IMR-90 (cell line): ENCODE measurements around the gene LMX1A. TPM values are rescaled to one million over a fixed set of nuclear protein-coding genes. Genes with fewer than 3 reads are reported as not detected.
A peak's percentile ranks its signal among the peaks of the same experiment; 100 is the strongest.

ENCODE experiments used
- ATAC-seq: fragments of 200-7000 bp; cut with Tn5 transposase; 2 replicates; pipeline ENCODE4 v1.9.1; 2020; ENCODE audit warnings: low read depth, mild to moderate bottlenecking, moderate library complexity
- BruUV-seq: library from RNA; stranded (reverse); fragments of 400-500 nt; replicated peaks from 2 replicates; lab custom pipeline; 2021; lab: Mats Ljungman, UMichigan
- CTCF ChIA-PET: fragments of 300-600 bp; formaldehyde crosslinking; extraction: SDS; loops from one replicate; lab custom pipeline; 2021; ENCODE audit warnings: antibody characterized with exemption; lab: Yijun Ruan, JAX
- POLR2A ChIA-PET: fragments of 300-600 bp; sonication (Branson Sonifier 250); formaldehyde crosslinking; loops from one replicate; lab custom pipeline; 2022; ENCODE audit warnings: antibody characterized with exemption; ENCODE audit not compliant: unreplicated experiment; lab: Charles Lee
- DNase-seq: peaks from one replicate; pipeline ENCODE4 v3.0.0; 2013
- H2AFZ ChIP-seq: replicated peaks from 2 replicates; pipeline ENCODE3; 2013; ENCODE audit warnings: low read length, mild to moderate bottlenecking; ENCODE audit not compliant: poor library complexity
- H2AK5ac ChIP-seq: 2 replicates; pipeline ENCODE4 v1.6.1; 2013; ENCODE audit warnings: low read depth, low read length, inconsistent platforms
- H2AK9ac ChIP-seq: replicated peaks from 2 replicates; pipeline ENCODE3; 2013; ENCODE audit warnings: mild to moderate bottlenecking, low read depth, low read length, moderate library complexity; ENCODE audit not compliant: poor library complexity
- H2BK120ac ChIP-seq: 2 replicates; pipeline ENCODE4 v1.6.1; 2013; ENCODE audit warnings: low read depth, low read length, inconsistent platforms
- H2BK15ac ChIP-seq: 3 replicates; pipeline ENCODE4 v1.6.1; 2013; ENCODE audit warnings: low read depth, low read length, inconsistent platforms
- H2BK20ac ChIP-seq: 2 replicates; pipeline ENCODE4 v1.6.1; 2013; ENCODE audit warnings: low read depth, mild to moderate bottlenecking, inconsistent platforms, low read length, moderate library complexity
- H2BK5ac ChIP-seq: 2 replicates; pipeline ENCODE4 v1.6.1; 2013; ENCODE audit warnings: mild to moderate bottlenecking, low read depth, low read length, inconsistent platforms; ENCODE audit not compliant: poor library complexity, severe bottlenecking
- H3K14ac ChIP-seq: replicated peaks from 2 replicates; pipeline ENCODE4 v1.6.1; 2013; ENCODE audit warnings: low read depth, low read length, inconsistent platforms
- H3K18ac ChIP-seq: 2 replicates; pipeline ENCODE4 v1.6.1; 2013; ENCODE audit warnings: low read depth, low read length, control low read depth
- H3K23ac ChIP-seq: 2 replicates; pipeline ENCODE4 v1.6.1; 2013; ENCODE audit warnings: low read depth, low read length, inconsistent platforms
- H3K27ac ChIP-seq: 2 replicates; pipeline ENCODE4 v1.5.1; 2013; ENCODE audit warnings: mild to moderate bottlenecking, control low read depth, low read length; ENCODE audit not compliant: insufficient read depth
- H3K27me3 ChIP-seq: 2 replicates; pipeline ENCODE4 v1.6.1; 2013; ENCODE audit warnings: low read length; ENCODE audit not compliant: control insufficient read depth, insufficient read depth
- H3K36me3 ChIP-seq: 2 replicates; pipeline ENCODE4 v1.6.1; 2013; ENCODE audit warnings: low read length, mixed read lengths; ENCODE audit not compliant: control insufficient read depth, insufficient read depth
- H3K4ac ChIP-seq: 2 replicates; pipeline ENCODE4 v1.6.1; 2013; ENCODE audit warnings: low read depth, low read length, inconsistent platforms
- H3K4me1 ChIP-seq: 2 replicates; pipeline ENCODE4 v1.6.1; 2013; ENCODE audit warnings: low read length, mixed read lengths; ENCODE audit not compliant: control insufficient read depth, insufficient read depth
- H3K4me2 ChIP-seq: 2 replicates; pipeline ENCODE4 v1.6.1; 2013; ENCODE audit warnings: low read depth, mild to moderate bottlenecking, control low read depth, low read length, moderate library complexity
- H3K4me3 ChIP-seq: 2 replicates; pipeline ENCODE4 v1.5.1; 2013; ENCODE audit warnings: low read depth, mild to moderate bottlenecking, control low read depth, low read length, moderate library complexity; ENCODE audit not compliant: insufficient read depth
- H3K56ac ChIP-seq: 2 replicates; pipeline ENCODE4 v1.6.1; 2013; ENCODE audit warnings: low read length, inconsistent platforms; ENCODE audit not compliant: insufficient read depth; ENCODE audit errors: extremely low read depth
- H3K79me1 ChIP-seq, 2 experiments: 2 replicates each; pipeline ENCODE4 v1.6.1; 2013; ENCODE audit warnings: low read length in 2 of 2, inconsistent platforms in 1 of 2, low read depth in 1 of 2
- H3K9ac ChIP-seq: 2 replicates; pipeline ENCODE4 v1.6.1; 2013; ENCODE audit warnings: low read depth, low read length, control low read depth
- H3K9me1 ChIP-seq: 2 replicates; pipeline ENCODE4 v1.6.1; 2013; ENCODE audit warnings: low read length, inconsistent platforms; ENCODE audit not compliant: insufficient read depth
- H3K9me3 ChIP-seq: 2 replicates; pipeline ENCODE4 v1.6.1; 2013; ENCODE audit warnings: low read length; ENCODE audit not compliant: control insufficient read depth, insufficient read depth
- H4K20me1 ChIP-seq: 2 replicates; pipeline ENCODE4 v1.6.1; 2013; ENCODE audit warnings: low read length, inconsistent platforms; ENCODE audit not compliant: insufficient read depth
- H4K5ac ChIP-seq: 2 replicates; pipeline ENCODE4 v1.6.1; 2013; ENCODE audit warnings: mild to moderate bottlenecking, low read depth, low read length, control low read depth
- H4K8ac ChIP-seq, 2 experiments: 2 replicates each; pipeline ENCODE4 v1.6.1; 2013; ENCODE audit warnings: low read depth in 2 of 2, low read length in 2 of 2, control low read depth in 1 of 2, inconsistent platforms in 1 of 2
- H4K91ac ChIP-seq: 2 replicates; pipeline ENCODE4 v1.6.1; 2013; ENCODE audit warnings: low read depth, low read length, inconsistent platforms; ENCODE audit not compliant: insufficient read depth
- BHLHE40 ChIP-seq: fragments of 150-350 bp; IDR thresholded peaks from 2 replicates; pipeline ENCODE4 v1.6.1; 2016; ENCODE audit warnings: mild to moderate bottlenecking, low read depth, low read length
- CEBPB ChIP-seq: IDR thresholded peaks from 2 replicates; pipeline ENCODE4 v1.6.1; 2012; ENCODE audit warnings: low read depth, low read length, improper control_type of control experiment
- CHD1 ChIP-seq: IDR thresholded peaks from 2 replicates; pipeline ENCODE4 v1.6.1; 2012; ENCODE audit warnings: low read depth, low read length, improper control_type of control experiment
- FOS ChIP-seq: fragments of 150-350 bp; IDR thresholded peaks from 2 replicates; pipeline ENCODE4 v1.6.1; 2016; ENCODE audit warnings: low read depth, low read length
- MXI1 ChIP-seq: IDR thresholded peaks from 2 replicates; pipeline ENCODE4 v1.6.1; 2012; ENCODE audit warnings: low read depth, mild to moderate bottlenecking, low read length, moderate library complexity, borderline replicate concordance
- NFE2L2 ChIP-seq: fragments of 150-350 bp; IDR thresholded peaks from 2 replicates; pipeline ENCODE4 v1.6.1; 2016; ENCODE audit warnings: low read depth, mild to moderate bottlenecking, low read length
- POLR2A ChIP-seq: IDR thresholded peaks from 2 replicates; pipeline ENCODE4 v1.6.1; 2012; ENCODE audit warnings: mild to moderate bottlenecking, low read depth, low read length
- RAD21 ChIP-seq: IDR thresholded peaks from 2 replicates; pipeline ENCODE4 v1.6.1; 2012; ENCODE audit warnings: low read length, improper control_type of control experiment
- RCOR1 ChIP-seq: IDR thresholded peaks from 2 replicates; pipeline ENCODE4 v1.6.1; 2012; ENCODE audit warnings: mild to moderate bottlenecking, low read length, improper control_type of control experiment; ENCODE audit not compliant: insufficient replicate concordance
- SMC3 ChIP-seq: fragments of 150-350 bp; IDR thresholded peaks from 2 replicates; pipeline ENCODE4 v1.6.1; 2016; ENCODE audit warnings: low read depth, mild to moderate bottlenecking, antibody characterized with exemption, low read length, moderate library complexity
- USF2 ChIP-seq: fragments of 150-350 bp; IDR thresholded peaks from 2 replicates; pipeline ENCODE4 v1.6.1; 2017; ENCODE audit warnings: mild to moderate bottlenecking, antibody characterized with exemption, low read length, low read depth
- WGBS, 2 experiments: methylation state at CpG; one replicate each; pipeline versions ENCODE4 v1.1.5 to v1.1.7; 2013; ENCODE audit warnings: missing lambda C conversion rate in 2 of 2; ENCODE audit not compliant: insufficient read length in 1 of 2; ENCODE audit errors: extremely low coverage in 2 of 2; 5-methylcytosine and 5-hydroxymethylcytosine counted together
- dilution Hi-C: fragments of 300-500 bp; cut with HindIII; formaldehyde crosslinking; loops from one replicate; pipeline ENCODE4 v1.14.3; 2018; ENCODE audit warnings: low sequenced_read_pairs; ENCODE audit not compliant: unreplicated experiment
- in situ Hi-C: fragments of 300-500 bp; cut with MboI; formaldehyde crosslinking; loops from 3 replicates; pipeline ENCODE4 v1.14.3; 2019; ENCODE audit warnings: low sequenced_read_pairs, inconsistent platforms, mixed read lengths
- intact Hi-C: fragments of 100-400 bp; cut with micrococcal nuclease; formaldehyde crosslinking; loops from 2 replicates; pipeline ENCODE4 v1.10.0; 2022
- polyA plus RNA-seq, 3 experiments: library from polyadenylated mRNA; depleted of rRNA; stranded (reverse); fragments of >200 nt; gene quantifications; 2 replicates each; pipeline ENCODE4 v1.2.3, GENCODE V29; 2012; ENCODE audit warnings: low replicate concordance in 1 of 3
- total RNA-seq: library from RNA; depleted of rRNA; stranded (reverse); fragments of >200 nt; gene quantifications from 2 replicates; pipeline ENCODE4 v1.2.3, GENCODE V29; 2012
- TF ChIP-seq, protein P1 (sequence below): conservative IDR thresholded peaks from 2 replicates; pipeline ENCODE4 v1.5.1; 2012; ENCODE audit warnings: mild to moderate bottlenecking, low read depth, low read length, improper control_type of control experiment

LMX1A gene
- total and polyA plus RNA-seq, 2 of the 4 experiments (the other 2 are of a cell fraction), result not detected

GRCh38 chr1:165248969-165249571, 107.4 kb downstream of the LMX1A start:
- H2AK9ac ChIP-seq, result no peak overlapping the region
- H2BK5ac ChIP-seq, result no peak overlapping the region
- H2BK20ac ChIP-seq, result no peak overlapping the region
- no peak overlapping the region for H2BK15ac ChIP-seq
- H2AFZ ChIP-seq, result peak overlapping the region; percentile 33
- no peak overlapping the region for H4K91ac ChIP-seq
- H3K4me2 ChIP-seq, result no peak overlapping the region
- H2BK120ac ChIP-seq, result no peak overlapping the region
- TF ChIP-seq POLR2A, result no peak
- no peak for TF ChIP-seq CHD1
- no peak for TF ChIP-seq USF2
- TF ChIP-seq RCOR1, result no peak
- no peak for TF ChIP-seq SMC3
- TF ChIP-seq BHLHE40, result no peak
- no peak for TF ChIP-seq FOS
- TF ChIP-seq CEBPB, result no peak
- TF ChIP-seq RAD21, result no peak
- TF ChIP-seq, protein P1, sequence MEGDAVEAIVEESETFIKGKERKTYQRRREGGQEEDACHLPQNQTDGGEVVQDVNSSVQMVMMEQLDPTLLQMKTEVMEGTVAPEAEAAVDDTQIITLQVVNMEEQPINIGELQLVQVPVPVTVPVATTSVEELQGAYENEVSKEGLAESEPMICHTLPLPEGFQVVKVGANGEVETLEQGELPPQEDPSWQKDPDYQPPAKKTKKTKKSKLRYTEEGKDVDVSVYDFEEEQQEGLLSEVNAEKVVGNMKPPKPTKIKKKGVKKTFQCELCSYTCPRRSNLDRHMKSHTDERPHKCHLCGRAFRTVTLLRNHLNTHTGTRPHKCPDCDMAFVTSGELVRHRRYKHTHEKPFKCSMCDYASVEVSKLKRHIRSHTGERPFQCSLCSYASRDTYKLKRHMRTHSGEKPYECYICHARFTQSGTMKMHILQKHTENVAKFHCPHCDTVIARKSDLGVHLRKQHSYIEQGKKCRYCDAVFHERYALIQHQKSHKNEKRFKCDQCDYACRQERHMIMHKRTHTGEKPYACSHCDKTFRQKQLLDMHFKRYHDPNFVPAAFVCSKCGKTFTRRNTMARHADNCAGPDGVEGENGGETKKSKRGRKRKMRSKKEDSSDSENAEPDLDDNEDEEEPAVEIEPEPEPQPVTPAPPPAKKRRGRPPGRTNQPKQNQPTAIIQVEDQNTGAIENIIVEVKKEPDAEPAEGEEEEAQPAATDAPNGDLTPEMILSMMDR, result no peak
- TF ChIP-seq NFE2L2, result no peak
- no peak for TF ChIP-seq MXI1
- no peak overlapping the region for H3K27ac ChIP-seq
- no peak overlapping the region for H3K23ac ChIP-seq
- no peaks in the 10 kb centered on the region for H4K20me1 ChIP-seq
- intact Hi-C loops (no loop called here), in situ Hi-C loops (no loop called here), dilution Hi-C loops (no loop called here)
- no peak for ATAC-seq
- H2AK5ac ChIP-seq, result no peak overlapping the region
- H3K14ac ChIP-seq, result no peak overlapping the region
- WGBS, 2 experiments, result no CpG with 5 or more reads among the region's 5 CpGs
- H3K18ac ChIP-seq, result no peak overlapping the region
- H3K4me3 ChIP-seq, result no peak overlapping the region
- no peak overlapping the region for H4K5ac ChIP-seq
- no peak overlapping the region for H3K56ac ChIP-seq
- no peak overlapping the region for H3K9ac ChIP-seq
- BruUV-seq, result no TSS peak
- no peaks in the 10 kb centered on the region for H3K27me3 ChIP-seq
- no peaks in the 10 kb centered on the region for H3K4me1 ChIP-seq
- H3K36me3 ChIP-seq, result no peaks in the 10 kb centered on the region
- no peaks in the 10 kb centered on the region for H3K79me1 ChIP-seq
- no peak for DNase-seq
- ChIA-PET POLR2A (no interaction called here), CTCF (interaction anchor here (1.2 kb wide), 1 partner anchor 25 kb away, joined by 3 read pairs; no protein-coding TSS in a partner anchor)
- H3K4ac ChIP-seq, result no peak overlapping the region
- no peaks in the 10 kb centered on the region for H3K9me1 ChIP-seq
- no peak overlapping the region for H4K8ac ChIP-seq
- H3K9me3 ChIP-seq, result no peaks in the 10 kb centered on the region
